ENCODE data around the gene GRM7.

The GRM7 gene

GRCh38 chr3:7567160-7567559, 706.2 kb downstream of the GRM7 start:
- H3K79me2 ChIP-seq (ENCODE audit: control insufficient read depth, low read length), result no peaks in the 10 kb centered on the region
- no peaks in the 10 kb centered on the region for H3K36me3 ChIP-seq (ENCODE audit: control insufficient read depth, low read length)
- no peak overlapping the region for H3K4me3 ChIP-seq (ENCODE audit: low read length)
- no peaks in the 10 kb centered on the region for H3F3A ChIP-seq (ENCODE audit: control insufficient read depth, insufficient read depth)
- H3K9me3 ChIP-seq (ENCODE audit: control insufficient read depth, insufficient read depth, low read length), result no peaks in the 10 kb centered on the region
- TF ChIP-seq EZH2phosphoT487 (IDR thresholded peaks at IDR 0.05; ENCODE audit: borderline replicate concordance, low read length) (no peak), CTCF (IDR thresholded peaks at IDR 0.05; ENCODE audit: low read depth, low read length, poor library complexity, severe bottlenecking) (no peak)
- no peak overlapping the region for H3K4me2 ChIP-seq (ENCODE audit: low read length)
- no peaks in the 10 kb centered on the region for H3K9me2 ChIP-seq (replicated peaks; ENCODE audit: control insufficient read depth, low read length)
- H3K4me1 ChIP-seq (ENCODE audit: control insufficient read depth, low read length), result no peaks in the 10 kb centered on the region
- H3K27ac ChIP-seq (ENCODE audit: low read depth, low read length), result no peak overlapping the region
- no peaks in the 10 kb centered on the region for H4K20me1 ChIP-seq (ENCODE audit: control insufficient read depth, insufficient read depth, low read depth, low read length)
- H3K27me3 ChIP-seq (ENCODE audit: control insufficient read depth, low read length), result no peaks in the 10 kb centered on the region

- no peaks in the 10 kb centered on the region for H3K79me2 ChIP-seq (ENCODE audit: control insufficient read depth, low read length)
- no peaks in the 10 kb centered on the region for H3K9me3 ChIP-seq (ENCODE audit: control insufficient read depth, insufficient read depth, low read length)
- no peak overlapping the region for H3K4me3 ChIP-seq (ENCODE audit: low read length)
Observed at GRCh38 chr3:7568526-7569184, 707.7 kb downstream of the GRM7 start.

GRCh38 chr3:7573330-7573729, 712.4 kb downstream of the GRM7 start:
- no peak for TF ChIP-seq CTCF (IDR thresholded peaks at IDR 0.05; ENCODE audit: low read depth, low read length, poor library complexity, severe bottlenecking)
- no peak for TF ChIP-seq EZH2phosphoT487 (IDR thresholded peaks at IDR 0.05; ENCODE audit: borderline replicate concordance, low read length)
- Histone ChIP-seq H3K4me1 (ENCODE audit: control insufficient read depth, low read length) (no peaks in the 10 kb centered on the region), H3K27me3 (ENCODE audit: control insufficient read depth, low read length) (no peaks in the 10 kb centered on the region), H3K79me2 (ENCODE audit: control insufficient read depth, low read length) (no peaks in the 10 kb centered on the region), H3K9me3 (ENCODE audit: control insufficient read depth, insufficient read depth, low read length) (no peaks in the 10 kb centered on the region), H3K27ac (ENCODE audit: low read depth, low read length) (no peak overlapping the region), H3K4me2 (ENCODE audit: low read length) (no peak overlapping the region), H4K20me1 (ENCODE audit: control insufficient read depth, insufficient read depth, low read depth, low read length) (no peaks in the 10 kb centered on the region), H3F3A (ENCODE audit: control insufficient read depth, insufficient read depth) (no peaks in the 10 kb centered on the region), H3K4me3 (ENCODE audit: low read length) (no peak overlapping the region), H3K9me2 (replicated peaks; ENCODE audit: control insufficient read depth, low read length) (no peaks in the 10 kb centered on the region), H3K36me3 (ENCODE audit: control insufficient read depth, low read length) (no peaks in the 10 kb centered on the region)

More at GRCh38 chr3:7568526-7569184, 707.7 kb downstream of the GRM7 start:
- no peaks in the 10 kb centered on the region for H3K36me3 ChIP-seq (ENCODE audit: control insufficient read depth, low read length)
- no peak overlapping the region for H3K27ac ChIP-seq (ENCODE audit: low read depth, low read length)
- H3K4me2 ChIP-seq (ENCODE audit: low read length), result no peak overlapping the region
- no peaks in the 10 kb centered on the region for H3K9me2 ChIP-seq (replicated peaks; ENCODE audit: control insufficient read depth, low read length)
- H3F3A ChIP-seq (ENCODE audit: control insufficient read depth, insufficient read depth), result no peaks in the 10 kb centered on the region
- no peaks in the 10 kb centered on the region for H3K27me3 ChIP-seq (ENCODE audit: control insufficient read depth, low read length)
- H4K20me1 ChIP-seq (ENCODE audit: control insufficient read depth, insufficient read depth, low read depth, low read length), result no peaks in the 10 kb centered on the region
- H3K4me1 ChIP-seq (ENCODE audit: control insufficient read depth, low read length), result no peaks in the 10 kb centered on the region
- TF ChIP-seq CTCF (IDR thresholded peaks at IDR 0.05; ENCODE audit: low read depth, low read length, poor library complexity, severe bottlenecking) (no peak), EZH2phosphoT487 (IDR thresholded peaks at IDR 0.05; ENCODE audit: borderline replicate concordance, low read length) (no peak)

Data from DOHH2 (cell line).